Erythroblast (primary cell): ENCODE data around the gene CFAP100.

ENCODE experiments used
- GATA1 ChIP-seq: IDR thresholded peaks from 2 replicates; pipeline ENCODE4 v1.6.1; 2011; ENCODE audit warnings: low read depth, mild to moderate bottlenecking, control low read depth, low read length, moderate library complexity
- POLR2A ChIP-seq: IDR thresholded peaks from 2 replicates; pipeline ENCODE4 v1.6.1; 2011; ENCODE audit warnings: mild to moderate bottlenecking, low read length

- TF ChIP-seq POLR2A, result no peak
- no peak for TF ChIP-seq GATA1
These were observed 65.7 kb downstream of the CFAP100 start for GRCh38 chr3:126460381-126460780.
